RWPE2 (cell line): ENCODE measurements around the gene ATF7.
A peak's percentile ranks its signal among the peaks of the same experiment; 100 is the strongest.

Experiments
- ATAC-seq: fragments of 200-7000 bp; cut with Tn5 transposase; 3 replicates; pipeline ENCODE4 v1.9.1; 2021; ENCODE audit warnings: low read depth
- DNase-seq: peaks from one replicate; pipeline ENCODE4 v3.0.0-alpha.2; 2020; ENCODE audit warnings: low spot score
- H3K27ac ChIP-seq: fragments of 450-650 bp; 2 replicates; pipeline ENCODE4 v1.5.1; 2017; ENCODE audit warnings: mild to moderate bottlenecking; ENCODE audit not compliant: poor library complexity, severe bottlenecking
- H3K27me3 ChIP-seq: fragments of 250-450 bp; sonication (Bioruptor Pico); 2 replicates; pipeline ENCODE4 v1.5.1; 2021; ENCODE audit warnings: mild to moderate bottlenecking, moderate library complexity; ENCODE audit not compliant: insufficient read depth, poor library complexity, severe bottlenecking
- H3K36me3 ChIP-seq: fragments of 250-450 bp; sonication (Bioruptor Pico); 2 replicates; pipeline ENCODE4 v1.5.1; 2020; ENCODE audit warnings: low read depth, mild to moderate bottlenecking, moderate library complexity
- H3K4me1 ChIP-seq: fragments of 250-450 bp; sonication (Bioruptor Pico); 2 replicates; pipeline ENCODE4 v1.5.1; 2021; ENCODE audit warnings: mild to moderate bottlenecking, moderate library complexity; ENCODE audit not compliant: insufficient read depth, poor library complexity, severe bottlenecking
- H3K4me3 ChIP-seq: fragments of 250-450 bp; sonication (Bioruptor Pico); 2 replicates; pipeline ENCODE4 v1.5.1; 2021; ENCODE audit warnings: mild to moderate bottlenecking, moderate library complexity; ENCODE audit not compliant: severe bottlenecking
- H3K9me3 ChIP-seq: fragments of 250-450 bp; sonication (Bioruptor Pico); 2 replicates; pipeline ENCODE4 v1.5.1; 2021; ENCODE audit warnings: mild to moderate bottlenecking, moderate library complexity; ENCODE audit not compliant: severe bottlenecking
- TF ChIP-seq, protein P1 (sequence below): fragments of 450-650 bp; IDR thresholded peaks from one replicate; pipeline ENCODE4 v1.5.1; 2017; ENCODE audit warnings: mild to moderate bottlenecking, moderate library complexity; ENCODE audit not compliant: poor library complexity, severe bottlenecking

The ATF7 gene

DNA sequence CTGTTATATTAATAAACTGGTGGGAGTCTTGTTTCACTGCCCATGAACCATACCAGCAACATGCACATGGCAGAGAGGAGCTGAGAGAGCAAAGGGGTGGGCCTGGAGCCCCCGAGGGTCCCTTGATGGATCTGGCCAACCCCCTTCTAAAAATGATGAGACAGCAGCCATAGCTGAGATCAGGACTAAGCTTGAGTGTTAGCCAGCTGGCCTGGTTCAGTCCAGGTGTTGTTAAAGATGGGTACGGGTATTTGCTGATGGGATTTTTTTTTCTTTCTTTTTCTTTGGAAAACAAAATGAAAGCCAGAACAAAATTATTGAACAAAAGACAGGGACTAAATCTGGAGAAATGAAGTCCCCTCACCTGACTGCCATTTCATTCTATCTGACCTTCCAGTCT is 158.3 kb downstream of the ATF7 start:
- H3K27ac ChIP-seq: no peak overlapping the region
- H3K9me3 ChIP-seq: no peaks in the 10 kb centered on the region
- no peak overlapping the region for H3K4me3 ChIP-seq
- H3K27me3 ChIP-seq: no peaks in the 10 kb centered on the region
- TF ChIP-seq, protein P1, sequence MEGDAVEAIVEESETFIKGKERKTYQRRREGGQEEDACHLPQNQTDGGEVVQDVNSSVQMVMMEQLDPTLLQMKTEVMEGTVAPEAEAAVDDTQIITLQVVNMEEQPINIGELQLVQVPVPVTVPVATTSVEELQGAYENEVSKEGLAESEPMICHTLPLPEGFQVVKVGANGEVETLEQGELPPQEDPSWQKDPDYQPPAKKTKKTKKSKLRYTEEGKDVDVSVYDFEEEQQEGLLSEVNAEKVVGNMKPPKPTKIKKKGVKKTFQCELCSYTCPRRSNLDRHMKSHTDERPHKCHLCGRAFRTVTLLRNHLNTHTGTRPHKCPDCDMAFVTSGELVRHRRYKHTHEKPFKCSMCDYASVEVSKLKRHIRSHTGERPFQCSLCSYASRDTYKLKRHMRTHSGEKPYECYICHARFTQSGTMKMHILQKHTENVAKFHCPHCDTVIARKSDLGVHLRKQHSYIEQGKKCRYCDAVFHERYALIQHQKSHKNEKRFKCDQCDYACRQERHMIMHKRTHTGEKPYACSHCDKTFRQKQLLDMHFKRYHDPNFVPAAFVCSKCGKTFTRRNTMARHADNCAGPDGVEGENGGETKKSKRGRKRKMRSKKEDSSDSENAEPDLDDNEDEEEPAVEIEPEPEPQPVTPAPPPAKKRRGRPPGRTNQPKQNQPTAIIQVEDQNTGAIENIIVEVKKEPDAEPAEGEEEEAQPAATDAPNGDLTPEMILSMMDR: no peak
- peaks cover 97% of the 10 kb centered on the region for H3K36me3 ChIP-seq
- DNase-seq (no peak), ATAC-seq (no peak)
- peaks cover 22% of the 10 kb centered on the region for H3K4me1 ChIP-seq

DNA sequence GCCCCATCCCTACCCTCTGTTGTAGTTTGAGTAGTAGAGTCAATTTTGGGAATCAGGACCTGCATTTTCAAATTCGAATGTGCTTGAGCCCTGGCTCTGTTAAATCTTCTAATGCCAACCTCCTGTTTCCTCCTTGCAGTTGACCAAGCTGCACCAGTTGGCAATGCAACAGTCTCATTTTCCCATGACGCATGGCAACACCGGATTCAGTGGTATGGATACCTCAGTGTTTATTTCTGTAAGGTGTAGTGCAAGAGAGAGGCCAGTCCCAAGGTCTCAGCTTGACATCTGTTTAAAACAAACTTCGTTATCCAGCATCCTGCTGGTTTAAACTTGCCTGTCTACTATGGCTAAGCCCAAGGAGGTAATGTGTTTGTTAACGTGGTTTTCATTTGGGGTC is 159.1 kb downstream of the ATF7 start:
- peaks cover 97% of the 10 kb centered on the region for H3K36me3 ChIP-seq
- TF ChIP-seq, protein P1: no peak
- H3K27ac ChIP-seq: no peak overlapping the region
- H3K9me3 ChIP-seq: no peaks in the 10 kb centered on the region
- ATAC-seq: no peak
- H3K4me1 ChIP-seq: peaks cover 22% of the 10 kb centered on the region
- no peaks in the 10 kb centered on the region for H3K27me3 ChIP-seq
- no peak overlapping the region for H3K4me3 ChIP-seq
- DNase-seq: no peak

DNA sequence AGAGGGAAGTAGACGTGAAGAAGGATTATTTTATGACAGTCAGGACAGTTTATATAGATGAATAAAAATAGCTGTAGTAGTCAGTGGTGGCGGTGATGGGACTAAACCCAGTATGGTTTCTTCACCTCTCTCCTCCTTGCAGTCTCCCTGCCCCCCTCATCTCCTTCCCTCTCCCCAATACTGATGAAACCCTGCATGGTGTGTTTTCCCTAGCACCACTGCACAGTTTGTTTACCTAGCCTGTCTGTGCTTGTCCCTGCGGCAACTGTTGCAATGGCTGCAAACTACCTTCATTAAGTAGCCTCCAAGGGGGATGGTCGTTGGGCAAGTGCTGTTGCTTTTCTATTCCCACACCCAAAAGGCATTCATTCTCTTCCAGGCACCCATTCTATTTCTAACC is 159.5 kb downstream of the ATF7 start:
- Histone ChIP-seq H3K36me3 (peaks cover 97% of the 10 kb centered on the region), H3K27me3 (no peaks in the 10 kb centered on the region), H3K4me1 (peaks cover 22% of the 10 kb centered on the region), H3K4me3 (no peak overlapping the region), H3K27ac (no peak overlapping the region), H3K9me3 (no peaks in the 10 kb centered on the region)
- no peak for DNase-seq
- peak; percentile 65 for ATAC-seq
- TF ChIP-seq, protein P1: no peak

DNA sequence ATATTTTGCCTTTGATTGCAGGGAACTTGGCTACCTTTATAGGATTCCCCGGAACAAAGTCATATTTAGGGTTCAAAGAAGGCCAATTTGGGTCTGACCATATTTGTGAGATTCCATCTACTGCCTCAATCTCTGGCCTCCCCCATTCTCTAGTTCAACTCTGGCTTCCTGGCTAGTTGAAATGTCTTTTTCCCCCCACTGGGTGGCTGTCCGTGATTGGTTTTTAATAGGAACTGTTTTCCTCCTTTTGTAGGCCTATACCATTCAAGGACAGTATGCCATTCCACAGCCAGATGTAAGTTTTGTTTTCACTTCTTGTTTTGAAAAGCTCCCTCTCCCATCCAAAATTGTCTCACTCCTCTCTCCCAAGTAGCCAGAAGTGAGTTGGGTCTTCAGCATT is 160.5 kb downstream of the ATF7 start:
- DNase-seq (no peak), ATAC-seq (no peak)
- Histone ChIP-seq H3K27me3 (no peaks in the 10 kb centered on the region), H3K27ac (no peak overlapping the region), H3K4me3 (no peak overlapping the region), H3K36me3 (peaks cover 99% of the 10 kb centered on the region), H3K4me1 (peaks cover 22% of the 10 kb centered on the region), H3K9me3 (no peaks in the 10 kb centered on the region)
- TF ChIP-seq, protein P1: no peak

DNA sequence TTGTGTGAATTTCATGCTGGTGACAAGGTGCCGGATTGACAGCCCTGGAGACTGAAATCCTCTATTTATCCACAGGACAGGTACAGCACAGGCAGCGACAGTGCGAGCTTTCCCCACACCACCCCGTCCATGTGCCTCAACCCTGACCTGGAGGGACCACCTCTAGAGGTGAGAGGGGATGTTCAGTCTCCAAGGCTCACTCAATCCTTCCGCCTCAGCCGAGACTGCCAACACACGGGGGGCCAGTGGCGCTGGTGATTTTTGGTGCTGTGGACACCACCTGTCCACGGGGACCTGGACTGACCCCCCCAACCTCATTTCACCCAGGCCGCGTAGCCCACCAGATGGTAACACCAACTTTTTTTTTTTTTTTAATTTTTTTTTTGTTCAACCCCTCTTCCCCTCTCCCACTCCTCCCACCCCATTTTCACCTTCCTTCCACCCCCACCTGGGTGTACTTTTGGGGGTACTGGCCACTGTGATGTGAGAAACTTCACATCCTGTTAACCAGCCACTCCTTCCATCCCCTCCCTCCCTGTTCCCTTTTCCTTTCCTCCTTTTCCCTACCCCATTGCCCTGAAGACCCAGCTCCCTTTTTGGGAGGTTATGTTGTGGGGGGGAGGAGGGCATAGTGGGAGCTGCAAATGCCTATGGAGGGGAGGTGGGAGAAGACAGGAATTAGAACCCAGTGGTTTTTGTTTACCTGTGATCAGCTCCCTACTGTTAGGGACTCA is 161.3 kb downstream of the ATF7 start:
- Histone ChIP-seq H3K4me1 (peaks cover 22% of the 10 kb centered on the region), H3K36me3 (peaks cover 99% of the 10 kb centered on the region), H3K4me3 (no peak overlapping the region), H3K27ac (peak overlapping the region; percentile 7), H3K9me3 (no peaks in the 10 kb centered on the region), H3K27me3 (no peaks in the 10 kb centered on the region)
- DNase-seq (no peak), ATAC-seq (no peak)
- TF ChIP-seq, protein P1: no peak
